Epithelial cell of proximal tubule (primary cell): ENCODE data around the gene CXCL6. TPM values are rescaled to one million over a fixed set of nuclear protein-coding genes. Genes with fewer than 3 reads are reported as not detected.

Source experiments
- DNase-seq: peaks from one replicate; pipeline ENCODE4 v3.0.0-alpha.2; 2011; ENCODE audit warnings: low read depth
- H3K4me3 ChIP-seq: 2 replicates; pipeline ENCODE4 v1.5.1; 2011; ENCODE audit warnings: low read depth, mild to moderate bottlenecking, low read length
- CTCF ChIP-seq: conservative IDR thresholded peaks from 2 replicates; pipeline ENCODE4 v1.5.1; 2012; ENCODE audit warnings: low read depth, mild to moderate bottlenecking, low read length
- total RNA-seq: library from RNA; depleted of rRNA; stranded (reverse); fragments of >200 nt; gene quantifications from 2 replicates; pipeline ENCODE4 v1.2.3, GENCODE V29; 2015

CXCL6 gene
- total RNA-seq, 1 donor from 2014 or later: 17.1 TPM

GRCh38 chr4:73848183-73848777 lies 11.8 kb downstream of the CXCL6 start:
- TF ChIP-seq CTCF: no peak
- H3K4me3 ChIP-seq: no peak overlapping the region
- no peak for DNase-seq

DNA sequence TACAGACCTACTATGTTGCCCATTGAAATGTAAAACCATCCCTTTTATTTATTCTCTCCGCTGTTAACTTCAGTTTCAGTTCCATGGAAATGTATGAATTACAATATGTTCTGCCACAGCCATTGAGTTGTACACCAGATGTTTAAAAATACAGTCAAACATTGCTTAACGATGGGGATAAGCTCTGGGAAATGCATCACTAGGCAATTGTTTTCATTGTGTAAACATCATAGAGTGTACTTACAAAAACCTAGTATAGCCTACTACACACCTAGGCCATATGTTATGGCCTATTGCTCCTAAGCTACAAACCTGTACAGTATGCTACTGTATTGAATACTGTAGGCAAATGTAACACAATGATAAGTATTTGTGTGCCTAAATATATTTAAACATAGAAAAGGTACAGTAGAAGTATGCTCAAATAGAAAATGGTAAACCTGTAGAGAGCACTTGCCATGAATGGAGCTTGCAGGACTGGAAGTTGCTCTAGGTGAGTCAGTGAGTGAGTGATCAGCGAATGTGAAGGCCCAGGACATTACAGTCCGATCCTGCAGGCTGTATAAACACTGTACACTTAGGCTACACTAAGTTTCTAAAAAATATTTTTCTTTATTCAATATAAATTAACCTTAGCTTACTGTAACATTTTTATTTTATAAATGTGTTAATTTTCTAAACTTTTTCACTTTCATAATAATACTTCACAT lies 13.9 kb downstream of the CXCL6 start:
- DNase-seq: no peak
- no peak for TF ChIP-seq CTCF
- H3K4me3 ChIP-seq: no peak overlapping the region

DNA sequence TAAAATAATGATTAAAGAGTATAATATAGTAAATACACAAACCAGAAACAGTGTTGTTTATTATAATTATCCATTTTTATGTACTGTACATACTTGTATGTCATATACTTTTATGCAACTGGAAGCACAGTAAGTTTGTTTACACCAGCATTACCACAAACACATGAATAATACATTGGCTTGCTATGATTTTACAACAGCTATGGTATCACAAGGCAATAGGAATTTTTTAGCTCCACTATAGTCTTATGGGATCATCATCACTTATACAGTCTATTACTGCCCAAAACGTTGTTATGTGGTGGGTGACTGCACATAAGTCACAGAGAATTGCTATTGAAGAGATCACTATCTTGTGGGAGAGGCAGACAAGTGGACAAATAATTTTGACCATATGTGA lies 14.8 kb downstream of the CXCL6 start:
- no peak for DNase-seq
- no peak for TF ChIP-seq CTCF
- H3K4me3 ChIP-seq: no peak overlapping the region

GRCh38 chr4:73852771-73853170 lies 16.3 kb downstream of the CXCL6 start:
- no peak for TF ChIP-seq CTCF
- peak overlapping the region; percentile 17 for H3K4me3 ChIP-seq
- DNase-seq: no peak

DNA sequence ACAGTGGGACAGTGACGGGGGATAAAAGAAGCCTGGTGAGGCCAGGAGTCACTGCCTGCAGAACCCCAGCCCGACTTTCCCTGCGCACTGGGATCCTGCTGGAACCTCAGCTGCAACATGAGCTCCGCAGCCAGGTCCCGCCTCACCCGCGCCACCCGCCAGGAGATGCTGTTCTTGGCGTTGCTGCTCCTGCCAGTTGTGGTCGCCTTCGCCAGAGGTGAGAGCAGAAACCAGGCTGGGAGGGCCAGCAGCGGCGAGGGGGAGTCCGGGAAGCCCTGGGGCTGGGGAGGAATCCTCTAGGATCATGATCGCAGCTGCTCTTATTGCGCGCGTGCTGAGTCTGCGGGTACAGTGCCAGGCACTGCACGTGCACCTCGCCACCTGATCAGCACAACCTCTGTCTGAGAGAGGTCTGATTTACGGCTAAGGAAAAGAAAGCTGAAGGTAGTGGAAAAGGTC lies 16.8 kb downstream of the CXCL6 start, which contains the start of gene PF4V1:
PF4V1 (plus strand) TSS at position 51 of the 459 bp plus-strand sequence; CDS start at position 118, 67 bp downstream.
- DNase-seq: no peak
- peak; percentile 43 for TF ChIP-seq CTCF
- H3K4me3 ChIP-seq: peak within 1 kb of the TSS; percentile 17

DNA sequence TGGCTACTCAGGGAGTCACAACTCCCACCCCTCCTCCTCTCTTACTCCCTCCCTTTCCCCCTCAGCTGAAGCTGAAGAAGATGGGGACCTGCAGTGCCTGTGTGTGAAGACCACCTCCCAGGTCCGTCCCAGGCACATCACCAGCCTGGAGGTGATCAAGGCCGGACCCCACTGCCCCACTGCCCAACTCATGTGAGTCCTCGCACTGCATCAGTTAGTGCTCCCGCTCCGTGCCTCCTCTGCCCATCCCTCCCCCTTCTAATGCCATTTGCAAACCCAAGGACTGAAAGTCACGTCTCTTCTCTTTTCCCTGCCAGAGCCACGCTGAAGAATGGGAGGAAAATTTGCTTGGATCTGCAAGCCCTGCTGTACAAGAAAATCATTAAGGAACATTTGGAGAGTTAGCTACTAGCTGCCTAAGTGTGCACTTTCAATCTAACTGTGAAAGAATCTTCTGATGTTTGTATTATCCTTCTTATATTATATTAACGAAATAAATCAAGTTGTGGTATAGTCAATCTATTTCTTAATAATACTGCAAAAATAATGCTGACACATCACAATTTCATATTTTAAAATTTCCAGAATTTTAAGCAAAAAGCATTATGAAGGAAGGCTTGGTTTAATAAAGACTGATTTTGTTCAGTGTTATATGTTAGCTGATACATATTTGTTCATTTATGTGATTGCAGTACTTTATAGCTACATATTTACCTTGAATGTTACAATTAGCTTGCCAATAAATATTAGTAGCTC lies 17.4 kb downstream of the CXCL6 start:
- no peak for TF ChIP-seq CTCF
- no peak for DNase-seq
- H3K4me3 ChIP-seq: peak overlapping the region; percentile 17
